Measurements from ENCODE around the gene SMCO4.

DNA sequence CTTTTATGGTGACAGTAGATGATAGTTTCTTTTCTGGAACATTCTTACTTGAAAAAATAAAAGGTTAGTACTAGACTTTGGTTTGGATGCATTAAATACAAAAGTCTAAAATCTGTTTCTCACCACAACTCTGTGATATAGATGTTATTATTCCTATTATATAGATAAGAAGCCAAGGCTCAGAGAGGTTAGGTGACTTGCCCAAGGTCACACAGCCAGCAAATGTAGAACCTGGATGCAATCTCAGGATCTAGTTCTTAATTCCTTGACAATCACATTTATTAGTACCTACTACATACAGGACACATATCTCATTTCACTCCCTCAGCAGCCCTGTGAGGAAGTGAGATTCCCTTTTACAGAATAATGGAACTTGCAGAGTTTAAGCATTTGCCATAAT lies 26.3 kb upstream of the SMCO4 start:
- TF ChIP-seq, protein P1, sequence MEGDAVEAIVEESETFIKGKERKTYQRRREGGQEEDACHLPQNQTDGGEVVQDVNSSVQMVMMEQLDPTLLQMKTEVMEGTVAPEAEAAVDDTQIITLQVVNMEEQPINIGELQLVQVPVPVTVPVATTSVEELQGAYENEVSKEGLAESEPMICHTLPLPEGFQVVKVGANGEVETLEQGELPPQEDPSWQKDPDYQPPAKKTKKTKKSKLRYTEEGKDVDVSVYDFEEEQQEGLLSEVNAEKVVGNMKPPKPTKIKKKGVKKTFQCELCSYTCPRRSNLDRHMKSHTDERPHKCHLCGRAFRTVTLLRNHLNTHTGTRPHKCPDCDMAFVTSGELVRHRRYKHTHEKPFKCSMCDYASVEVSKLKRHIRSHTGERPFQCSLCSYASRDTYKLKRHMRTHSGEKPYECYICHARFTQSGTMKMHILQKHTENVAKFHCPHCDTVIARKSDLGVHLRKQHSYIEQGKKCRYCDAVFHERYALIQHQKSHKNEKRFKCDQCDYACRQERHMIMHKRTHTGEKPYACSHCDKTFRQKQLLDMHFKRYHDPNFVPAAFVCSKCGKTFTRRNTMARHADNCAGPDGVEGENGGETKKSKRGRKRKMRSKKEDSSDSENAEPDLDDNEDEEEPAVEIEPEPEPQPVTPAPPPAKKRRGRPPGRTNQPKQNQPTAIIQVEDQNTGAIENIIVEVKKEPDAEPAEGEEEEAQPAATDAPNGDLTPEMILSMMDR (IDR thresholded peaks at IDR 0.05; ENCODE audit: insufficient read depth, low read length, poor library complexity, severe bottlenecking), result no peak
- TF ChIP-seq EZH2phosphoT487 (conservative IDR thresholded peaks at IDR 0.05; ENCODE audit: low read length), result no peak

Data from SU-DHL-6 (cell line).